8988T (cell line): ENCODE data around the gene CARD14.
"Not testable (repeated sequence)": the region's sequence is repeated elsewhere in the genome, so short reads cannot be mapped to it uniquely, and the experiment has no call there.

Experiments used
- DNase-seq: peaks from one replicate; pipeline ENCODE4 v3.0.0; 2011

CARD14 gene

GRCh38 chr17:80187090-80187489 lies 17.3 kb downstream of the CARD14 start:
- no peak for DNase-seq

- DNase-seq, result peak; percentile 41
These were observed 17.7 kb downstream of the CARD14 start for GRCh38 chr17:80187515-80187941.

GRCh38 chr17:80189611-80190010 lies 19.8 kb downstream of the CARD14 start:
- DNase-seq, result no peak

GRCh38 chr17:80190716-80191115 lies 20.9 kb downstream of the CARD14 start:
- DNase-seq, result no peak

GRCh38 chr17:80191192-80191591 lies 21.4 kb downstream of the CARD14 start:
- DNase-seq, result no peak

- DNase-seq, result no peak
These were observed 22.2 kb downstream of the CARD14 start for GRCh38 chr17:80191865-80192661.

- no peak for DNase-seq
These were observed 25.3 kb downstream of the CARD14 start for GRCh38 chr17:80195141-80195540.

GRCh38 chr17:80195671-80196529 lies 26.1 kb downstream of the CARD14 start:
- no peak for DNase-seq

- no peak for DNase-seq
These were observed 26.8 kb downstream of the CARD14 start for GRCh38 chr17:80196652-80197051.

GRCh38 chr17:80198144-80198661 lies 28.4 kb downstream of the CARD14 start:
- DNase-seq, result no peak

- DNase-seq, result not testable (repeated sequence)
These were observed 29.5 kb downstream of the CARD14 start for GRCh38 chr17:80199295-80199694.

- no peak for DNase-seq
These were observed 31.6 kb downstream of the CARD14 start for GRCh38 chr17:80201446-80201845.

- no peak for DNase-seq
These were observed 32.4 kb downstream of the CARD14 start for GRCh38 chr17:80202197-80202596.

- no peak for DNase-seq
These were observed 33.7 kb downstream of the CARD14 start for GRCh38 chr17:80203471-80203963.

- no peak for DNase-seq
These were observed 35.0 kb downstream of the CARD14 start for GRCh38 chr17:80204626-80205468.

GRCh38 chr17:80205811-80206210 lies 36.0 kb downstream of the CARD14 start:
- no peak for DNase-seq

- no peak for DNase-seq
These were observed 38.2 kb downstream of the CARD14 start for GRCh38 chr17:80208050-80208449.

GRCh38 chr17:80209765-80210164 lies 39.9 kb downstream of the CARD14 start:
- no peak for DNase-seq

GRCh38 chr17:80210348-80211108 lies 40.7 kb downstream of the CARD14 start:
- no peak for DNase-seq

GRCh38 chr17:80212109-80212508 lies 42.3 kb downstream of the CARD14 start:
- no peak for DNase-seq

GRCh38 chr17:80212511-80212910 lies 42.7 kb downstream of the CARD14 start:
- no peak for DNase-seq
